Measurements from ENCODE around the gene PAPPA. TPM values are rescaled to one million over a fixed set of nuclear protein-coding genes. Genes with fewer than 3 reads are reported as not detected.

Gene PAPPA
- total and polyA plus RNA-seq, 9 of the 15 experiments (the other 6 are each of a cell fraction or from before 2014, with no cell fraction given), result 0.06 to 0.18 (median 0.11) TPM

- no peak overlapping the region for H3K4me3 ChIP-seq
- H3K27me3 ChIP-seq (ENCODE audit: control insufficient read depth in 2 of 2, insufficient read depth in 2 of 2, low read length in 2 of 2), result no peaks in the 10 kb centered on the region
- no peak overlapping the region for H2AFZ ChIP-seq (ENCODE audit: low read depth, low read length)
- in situ Hi-C loops (cut with MboI), result no loop called here
- DNase-seq (ENCODE audit: extremely low read depth in 1 of 4, low spot score in 3 of 4) (no peak), FAIRE-seq (no peak), ATAC-seq (no peak)
- no peak overlapping the region for H3K9ac ChIP-seq (ENCODE audit: insufficient read depth in 1 of 2, low read depth in 2 of 2, low read length in 2 of 2)
- no peaks in the 10 kb centered on the region for H3K36me3 ChIP-seq (ENCODE audit: control insufficient read depth, insufficient read depth, low read length)
- ChIA-PET CTCF (ENCODE audit: low intra/inter-chr PET ratio) (no interaction called here), POLR2A (no interaction called here)
- H3K27ac ChIP-seq (ENCODE audit: extremely low read depth, low read depth, low read length), result no peak overlapping the region
- H4K20me1 ChIP-seq (replicated peaks; ENCODE audit: control insufficient read depth, insufficient read depth, low read length), result no peaks in the 10 kb centered on the region
- WGBS (ENCODE audit: insufficient coverage, low coverage, missing lambda C conversion rate), result 0% methylated on average over 1 of the region's 1 CpG
- intact Hi-C loops (cut with micrococcal nuclease), result no loop called here
- no peak overlapping the region for H3K4me2 ChIP-seq (ENCODE audit: insufficient read depth, low read length)
- H3K4me1 ChIP-seq (replicated peaks in 1 of 2; ENCODE audit: control insufficient read depth in 2 of 2, insufficient read depth in 2 of 2, low read length in 2 of 2), result no peaks in the 10 kb centered on the region
- no peak for TF ChIP-seq ZNF274 (IDR thresholded peaks at IDR 0.05; ENCODE audit: borderline replicate concordance, low read depth, low read length)
- no peak for TF ChIP-seq MAZ (CRISPR knock-in tag; conservative IDR thresholded peaks at IDR 0.05 in 1 of 2, IDR thresholded peaks at IDR 0.05 in 1 of 2)
- TF ChIP-seq POU5F1 (IDR thresholded peaks at IDR 0.05; ENCODE audit: borderline replicate concordance, low read depth, low read length, partially characterized antibody), result no peak
- TF ChIP-seq RAD51 (IDR thresholded peaks at IDR 0.05; ENCODE audit: borderline replicate concordance, low read depth), result no peak
- no peaks in the 10 kb centered on the region for H3K79me2 ChIP-seq (ENCODE audit: control insufficient read depth, insufficient read depth, low read length)
- BruUV-seq (replicated peaks), result no TSS peak
- no peaks in the 10 kb centered on the region for H3K9me3 ChIP-seq (replicated peaks; ENCODE audit: control insufficient read depth, insufficient read depth, low read depth, low read length)
- H3K9me1 ChIP-seq (ENCODE audit: control insufficient read depth, insufficient read depth, low read length), result no peaks in the 10 kb centered on the region
These were observed 90.1 kb downstream of the PAPPA start for GRCh38 chr9:116243708-116244107.

GRCh38 chr9:116247284-116247683, 93.7 kb downstream of the PAPPA start:
- Histone ChIP-seq H3K9me1 (ENCODE audit: control insufficient read depth, insufficient read depth, low read length) (no peaks in the 10 kb centered on the region), H2AFZ (ENCODE audit: low read depth, low read length) (no peak overlapping the region), H3K4me3 (no peak overlapping the region), H3K27ac (ENCODE audit: extremely low read depth, low read depth, low read length) (no peak overlapping the region), H3K27me3 (ENCODE audit: control insufficient read depth in 2 of 2, insufficient read depth in 2 of 2, low read length in 2 of 2) (no peaks in the 10 kb centered on the region), H3K9ac (ENCODE audit: insufficient read depth in 1 of 2, low read depth in 2 of 2, low read length in 2 of 2) (no peak overlapping the region), H3K4me1 (replicated peaks in 1 of 2; ENCODE audit: control insufficient read depth in 2 of 2, insufficient read depth in 2 of 2, low read length in 2 of 2) (no peaks in the 10 kb centered on the region), H3K36me3 (ENCODE audit: control insufficient read depth, insufficient read depth, low read length) (no peaks in the 10 kb centered on the region), H4K20me1 (replicated peaks; ENCODE audit: control insufficient read depth, insufficient read depth, low read length) (no peaks in the 10 kb centered on the region), H3K79me2 (ENCODE audit: control insufficient read depth, insufficient read depth, low read length) (no peaks in the 10 kb centered on the region), H3K9me3 (replicated peaks; ENCODE audit: control insufficient read depth, insufficient read depth, low read depth, low read length) (no peaks in the 10 kb centered on the region), H3K4me2 (ENCODE audit: insufficient read depth, low read length) (no peak overlapping the region)
- TF ChIP-seq MAFG (tag; conservative IDR thresholded peaks at IDR 0.05), result peak; percentile 36
- peak; percentile 69; the same call in 1 of the 2 replicates for TF ChIP-seq C11orf30 (IDR thresholded peaks at IDR 0.05; ENCODE audit: low read depth)
- TF ChIP-seq BCL6 (CRISPR knock-in tag; IDR thresholded peaks at IDR 0.05), result no peak
- no peak for TF ChIP-seq TAL1 (IDR thresholded peaks at IDR 0.05)
- TF ChIP-seq ZNF316 (IDR thresholded peaks at IDR 0.05), result peak; percentile 36
- WGBS (ENCODE audit: insufficient coverage, low coverage, missing lambda C conversion rate), result 0% methylated on average over 1 of the region's 1 CpG
- CTCF ChIA-PET (ENCODE audit: low intra/inter-chr PET ratio), result no interaction called here
- FAIRE-seq (no peak), DNase-seq (ENCODE audit: extremely low read depth in 1 of 4, low spot score in 3 of 4) (no peak), ATAC-seq (no peak)
- POLR2A ChIA-PET, result interaction anchor here (0.8 to 1.0 kb wide), 2 partner anchors 9 to 19 kb away, joined by 3 to 4 read pairs; no protein-coding TSS in a partner anchor
- no TSS peak for BruUV-seq (replicated peaks)
- intact Hi-C loops (cut with micrococcal nuclease) (no loop called here), in situ Hi-C loops (cut with MboI) (no loop called here)
